ENCODE data around the gene ALB.

DNA sequence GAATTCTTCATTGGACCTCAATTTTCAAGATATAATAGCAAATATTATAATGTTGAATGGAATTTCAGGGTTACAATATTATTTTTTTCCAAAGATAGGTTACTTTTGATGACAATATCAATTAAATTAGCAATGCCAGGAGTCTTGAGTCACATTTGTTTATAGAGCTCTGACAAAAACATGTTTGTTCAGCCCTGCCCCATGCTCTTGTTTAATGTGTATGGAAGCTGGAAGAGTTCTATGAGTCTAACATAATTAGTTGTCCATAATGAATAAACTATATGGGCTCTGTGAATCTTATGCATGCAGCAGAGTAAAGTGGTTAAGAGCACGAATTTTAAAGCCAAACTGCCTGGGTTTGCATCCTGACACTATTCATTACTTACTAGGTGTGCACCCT, 22.9 kb upstream of the ALB start:
- TF ChIP-seq, protein P1, sequence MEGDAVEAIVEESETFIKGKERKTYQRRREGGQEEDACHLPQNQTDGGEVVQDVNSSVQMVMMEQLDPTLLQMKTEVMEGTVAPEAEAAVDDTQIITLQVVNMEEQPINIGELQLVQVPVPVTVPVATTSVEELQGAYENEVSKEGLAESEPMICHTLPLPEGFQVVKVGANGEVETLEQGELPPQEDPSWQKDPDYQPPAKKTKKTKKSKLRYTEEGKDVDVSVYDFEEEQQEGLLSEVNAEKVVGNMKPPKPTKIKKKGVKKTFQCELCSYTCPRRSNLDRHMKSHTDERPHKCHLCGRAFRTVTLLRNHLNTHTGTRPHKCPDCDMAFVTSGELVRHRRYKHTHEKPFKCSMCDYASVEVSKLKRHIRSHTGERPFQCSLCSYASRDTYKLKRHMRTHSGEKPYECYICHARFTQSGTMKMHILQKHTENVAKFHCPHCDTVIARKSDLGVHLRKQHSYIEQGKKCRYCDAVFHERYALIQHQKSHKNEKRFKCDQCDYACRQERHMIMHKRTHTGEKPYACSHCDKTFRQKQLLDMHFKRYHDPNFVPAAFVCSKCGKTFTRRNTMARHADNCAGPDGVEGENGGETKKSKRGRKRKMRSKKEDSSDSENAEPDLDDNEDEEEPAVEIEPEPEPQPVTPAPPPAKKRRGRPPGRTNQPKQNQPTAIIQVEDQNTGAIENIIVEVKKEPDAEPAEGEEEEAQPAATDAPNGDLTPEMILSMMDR (IDR thresholded peaks at IDR 0.05), result no peak
- no peak for TF ChIP-seq POLR2A (IDR thresholded peaks at IDR 0.05)

Measured in body of pancreas (tissue), 4 donors.